HG03025 (cell line): ENCODE data around the gene TTC4.

Source experiments
- ATAC-seq: cut with Tn5 transposase; IDR thresholded peaks from one replicate; pipeline ENCODE4 v1.9.1; 2021; ENCODE audit warnings: mild to moderate bottlenecking, moderate library complexity; ENCODE audit not compliant: unreplicated experiment, low FRiP score

TTC4 gene

GRCh38 chr1:54715493-54716298, at the start of gene TTC4:
TTC4 (plus strand) TSS chr1:54715861; CDS start chr1:54715909, 48 bp downstream.
- ATAC-seq = peak; percentile 87

GRCh38 chr1:54666333-54666732, 49.3 kb upstream of the TTC4 start:
- ATAC-seq = no peak

GRCh38 chr1:54667797-54668196, 47.9 kb upstream of the TTC4 start:
- no peak for ATAC-seq

GRCh38 chr1:54668567-54668966, 47.1 kb upstream of the TTC4 start:
- ATAC-seq = no peak

GRCh38 chr1:54671985-54672608, 43.6 kb upstream of the TTC4 start:
- no peak for ATAC-seq

GRCh38 chr1:54678776-54679643, 36.7 kb upstream of the TTC4 start:
- ATAC-seq = no peak

GRCh38 chr1:54679706-54680105, 36.0 kb upstream of the TTC4 start:
- ATAC-seq = no peak

- ATAC-seq = no peak
Observed at GRCh38 chr1:54680387-54680786, 35.3 kb upstream of the TTC4 start.

GRCh38 chr1:54681358-54681757, 34.3 kb upstream of the TTC4 start:
- no peak for ATAC-seq

- ATAC-seq = no peak
Observed at GRCh38 chr1:54683453-54683852, 32.2 kb upstream of the TTC4 start.

- ATAC-seq = no peak
Observed at GRCh38 chr1:54685335-54685905, 30.2 kb upstream of the TTC4 start.

- ATAC-seq = no peak
Observed at GRCh38 chr1:54686155-54686554, 29.5 kb upstream of the TTC4 start.

GRCh38 chr1:54694771-54695170, 20.9 kb upstream of the TTC4 start:
- ATAC-seq = no peak

GRCh38 chr1:54695221-54695620, 20.4 kb upstream of the TTC4 start:
- ATAC-seq = no peak

GRCh38 chr1:54695764-54696163, 19.9 kb upstream of the TTC4 start:
- no peak for ATAC-seq

GRCh38 chr1:54696262-54696661, 19.4 kb upstream of the TTC4 start:
- no peak for ATAC-seq

- ATAC-seq = no peak
Observed at GRCh38 chr1:54697896-54698295, 17.8 kb upstream of the TTC4 start.

- no peak for ATAC-seq
Observed at GRCh38 chr1:54698346-54698745, 17.3 kb upstream of the TTC4 start.

GRCh38 chr1:54699936-54700525, 15.6 kb upstream of the TTC4 start:
- no peak for ATAC-seq

GRCh38 chr1:54701066-54701465, 14.6 kb upstream of the TTC4 start:
- no peak for ATAC-seq
